ENCODE data around the gene CADPS.

The CADPS gene

GRCh38 chr3:62481962-62482361, 393.3 kb downstream of the CADPS start:
- no peak for DNase-seq

GRCh38 chr3:62480056-62480455, 395.2 kb downstream of the CADPS start:
- no peak for DNase-seq

- no peak for DNase-seq
Observed at GRCh38 chr3:62479326-62479725, 395.9 kb downstream of the CADPS start.

GRCh38 chr3:62475306-62475705, 399.9 kb downstream of the CADPS start:
- no peak for DNase-seq

GRCh38 chr3:62467966-62468722, 407.1 kb downstream of the CADPS start:
- DNase-seq, result no peak

- DNase-seq, result no peak
Observed at GRCh38 chr3:62462788-62463187, 412.4 kb downstream of the CADPS start.

GRCh38 chr3:62462104-62462762, 413.0 kb downstream of the CADPS start:
- no peak for DNase-seq

GRCh38 chr3:62454916-62455315, 420.3 kb downstream of the CADPS start:
- DNase-seq, result no peak

GRCh38 chr3:62453448-62453847, 421.8 kb downstream of the CADPS start:
- DNase-seq, result no peak

GRCh38 chr3:62451211-62451887, 423.9 kb downstream of the CADPS start:
- DNase-seq, result no peak

- no peak for DNase-seq
Observed at GRCh38 chr3:62446337-62446940, 428.8 kb downstream of the CADPS start.

GRCh38 chr3:62445275-62445674, 429.9 kb downstream of the CADPS start:
- no peak for DNase-seq

- DNase-seq, result no peak
Observed at GRCh38 chr3:62439978-62440377, 435.2 kb downstream of the CADPS start.

GRCh38 chr3:62439176-62439813, 435.9 kb downstream of the CADPS start:
- DNase-seq, result no peak

- DNase-seq, result no peak
Observed at GRCh38 chr3:62436785-62437184, 438.4 kb downstream of the CADPS start.

GRCh38 chr3:62433396-62433795, 441.8 kb downstream of the CADPS start:
- no peak for DNase-seq

GRCh38 chr3:62421207-62421606, 454.0 kb downstream of the CADPS start:
- DNase-seq, result no peak

- DNase-seq, result no peak
Observed at GRCh38 chr3:62416144-62416543, 459.1 kb downstream of the CADPS start.

GRCh38 chr3:62415312-62415801, 459.9 kb downstream of the CADPS start:
- no peak for DNase-seq

GRCh38 chr3:62414786-62415185, 460.4 kb downstream of the CADPS start:
- DNase-seq, result no peak

- DNase-seq, result no peak
Observed at GRCh38 chr3:62413687-62414086, 461.5 kb downstream of the CADPS start.

- DNase-seq, result no peak
Observed at GRCh38 chr3:62406945-62407344, 468.3 kb downstream of the CADPS start.

- DNase-seq, result no peak
Observed at GRCh38 chr3:62405566-62405965, 469.6 kb downstream of the CADPS start.

All from activated CD4-positive, CD25-positive, alpha-beta regulatory T cell (primary cell).